NCI-H146 (cell line): ENCODE measurements around the gene FAF1.

Experiments used
- DNase-seq: peaks from one replicate; lab custom pipeline; 2025; lab: John Stamatoyannopoulos, UW

Gene FAF1

GRCh38 chr1:50633465-50633864, 326.6 kb downstream of the FAF1 start:
- peak; percentile 94 for DNase-seq

DNA sequence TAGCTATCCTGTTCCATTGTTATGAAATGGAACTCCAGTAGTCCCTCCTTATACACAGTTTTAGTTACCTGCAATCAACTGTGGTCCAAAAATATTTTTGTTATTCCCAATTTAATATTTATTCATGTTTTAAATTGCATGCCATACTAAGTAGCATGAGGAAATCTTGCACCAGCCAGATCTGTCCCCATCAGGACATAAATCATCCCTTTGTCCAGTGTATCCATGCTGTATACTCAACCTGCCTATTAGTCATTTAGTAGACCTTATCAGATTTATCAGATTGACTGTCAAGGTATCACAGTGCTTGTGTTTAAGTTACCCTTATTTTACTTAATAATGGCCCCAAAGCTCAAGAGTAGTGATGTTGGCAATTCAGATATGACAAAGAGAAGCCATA, 328.9 kb downstream of the FAF1 start:
- peak; percentile 62 for DNase-seq

- no peak for DNase-seq
Measured at GRCh38 chr1:50622259-50622658, 337.8 kb downstream of the FAF1 start.

DNA sequence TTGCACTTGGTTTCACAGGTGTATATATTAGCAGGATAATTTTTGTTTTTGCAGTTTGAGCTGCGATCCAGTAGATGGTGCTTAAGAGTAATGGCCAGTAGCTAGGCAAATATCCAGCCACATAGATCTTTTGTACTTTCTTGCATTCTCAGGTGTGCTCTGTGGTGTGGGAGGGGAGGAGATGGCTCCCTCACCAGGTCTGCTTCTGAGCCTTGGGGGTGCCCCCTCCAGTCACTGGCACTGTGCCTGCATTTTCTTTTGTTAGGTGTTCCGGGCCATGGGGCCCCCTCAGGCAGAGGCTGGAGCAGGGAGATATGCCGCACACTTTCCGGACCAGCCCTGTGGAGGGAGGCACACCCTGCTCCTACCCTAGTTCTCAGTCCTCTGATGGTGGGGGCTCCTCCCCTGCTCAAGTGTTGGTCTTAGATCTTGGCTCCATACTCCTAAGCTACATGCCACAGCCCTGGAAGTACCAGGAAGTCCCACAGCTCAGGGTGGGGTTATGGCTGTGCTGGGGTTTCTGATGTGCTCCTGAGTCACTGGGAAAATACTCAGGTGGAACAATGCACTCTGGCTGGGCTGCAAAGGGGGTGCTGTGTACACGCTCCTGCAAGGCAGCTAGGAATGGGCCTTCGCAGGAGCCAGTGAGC, 339.3 kb downstream of the FAF1 start:
- DNase-seq: peak; percentile 86

- DNase-seq: no peak
Measured at GRCh38 chr1:50615036-50615750, 344.9 kb downstream of the FAF1 start.

DNA sequence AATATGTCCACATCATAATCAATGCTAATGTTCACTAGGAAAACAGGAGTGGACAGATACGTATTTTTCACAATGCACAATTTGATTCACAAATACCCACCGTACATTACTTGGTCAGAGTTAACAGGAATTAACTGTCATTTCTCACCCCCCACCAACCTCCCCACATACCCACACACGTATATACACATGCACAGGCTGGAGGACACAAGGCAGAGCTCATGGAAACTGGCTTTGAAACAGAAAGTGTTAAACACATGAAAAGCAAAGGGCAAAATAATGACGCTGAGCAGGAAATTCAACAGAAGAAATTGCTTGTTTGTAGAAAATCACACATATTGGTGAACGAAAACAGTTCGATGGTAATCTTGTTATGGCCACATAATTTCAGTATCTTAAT, 348.4 kb downstream of the FAF1 start:
- DNase-seq: peak; percentile 65

DNA sequence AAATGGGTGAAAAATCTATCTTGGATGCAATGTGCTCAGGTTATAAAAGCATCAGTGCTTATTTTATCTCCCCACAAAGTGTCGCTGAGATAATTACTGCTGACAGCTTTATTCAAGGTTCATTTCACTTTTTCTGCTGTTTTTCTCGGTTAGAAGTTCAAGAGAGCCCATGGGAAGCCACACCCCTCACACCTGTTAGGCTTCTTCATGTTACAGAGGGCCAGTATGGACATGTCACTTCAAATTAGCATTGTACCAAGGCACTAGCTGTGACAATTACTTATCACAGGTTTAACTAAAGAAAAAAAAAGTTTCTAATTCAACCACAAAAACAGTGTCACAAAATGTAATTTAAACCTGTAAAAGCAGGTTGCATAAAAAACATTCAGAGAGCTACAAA, 349.5 kb downstream of the FAF1 start:
- peak; percentile 93 for DNase-seq

DNA sequence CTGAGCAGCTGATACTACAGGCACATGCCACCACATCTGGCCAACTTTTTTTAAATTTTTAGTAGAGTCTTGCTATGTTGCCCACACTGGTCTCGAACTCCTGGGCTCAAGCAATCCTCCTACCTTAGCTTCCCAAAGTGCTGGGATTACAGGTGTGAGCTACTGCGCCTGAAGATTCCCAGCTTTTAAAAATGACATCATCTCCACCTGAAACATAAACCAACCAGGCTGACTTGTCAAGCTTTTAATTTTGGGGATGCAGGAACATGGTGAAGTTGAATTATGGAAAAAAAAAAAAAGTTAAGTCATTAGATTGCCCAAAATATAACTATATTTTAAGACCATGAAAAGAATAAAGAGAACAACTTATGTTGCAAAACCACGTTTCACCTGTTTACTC, 350.6 kb downstream of the FAF1 start:
- DNase-seq: no peak

GRCh38 chr1:50605186-50605875, 354.7 kb downstream of the FAF1 start:
- peak; percentile 62 for DNase-seq

- DNase-seq: peak; percentile 17
Measured at GRCh38 chr1:50604580-50604979, 355.5 kb downstream of the FAF1 start.

DNA sequence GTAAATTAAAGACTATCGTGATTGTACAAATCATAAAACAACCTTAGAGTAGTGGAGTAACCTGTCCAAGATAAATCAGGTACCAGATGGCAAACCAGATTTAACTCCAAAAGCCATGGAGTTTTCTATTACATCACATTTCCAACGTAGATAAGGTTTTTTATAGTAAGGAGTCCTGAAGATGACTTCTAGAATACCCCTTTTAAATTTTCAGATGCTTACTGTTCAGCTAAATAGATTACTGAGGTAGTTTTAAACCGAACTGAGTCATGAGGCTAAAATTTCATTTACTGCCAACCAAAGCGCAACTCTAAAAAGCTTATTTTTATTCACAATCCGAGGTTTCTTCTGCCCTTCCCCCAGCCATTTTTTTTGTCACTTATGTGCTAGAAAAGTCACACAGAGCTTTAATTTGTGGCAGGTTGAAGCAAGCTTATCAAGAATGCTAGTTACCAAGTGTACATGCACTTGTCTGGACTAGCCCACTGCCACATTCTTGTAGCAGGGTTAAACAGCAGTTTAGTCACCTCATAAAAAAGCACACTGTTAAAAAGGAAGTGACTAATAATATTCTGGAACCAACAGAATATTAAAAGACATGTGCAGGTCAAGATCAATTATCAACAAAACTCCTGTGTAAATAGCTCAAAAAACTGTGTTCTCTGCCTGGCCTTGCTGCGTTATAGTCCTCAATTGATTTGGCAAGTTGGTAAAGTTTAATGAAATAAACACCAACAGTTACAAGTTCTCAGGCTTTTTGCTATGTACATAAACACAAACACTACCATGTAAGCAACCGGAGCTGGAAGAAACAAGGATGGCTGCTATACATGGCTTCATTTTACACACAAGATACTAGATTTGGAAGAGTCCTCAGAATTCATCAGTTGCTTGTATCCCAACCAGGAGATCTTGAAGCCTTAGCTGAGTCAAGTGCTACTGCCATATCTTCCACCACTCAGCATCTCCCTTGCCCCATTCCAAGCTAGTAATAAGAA, 356.5 kb downstream of the FAF1 start:
- peak; percentile 65 for DNase-seq

DNA sequence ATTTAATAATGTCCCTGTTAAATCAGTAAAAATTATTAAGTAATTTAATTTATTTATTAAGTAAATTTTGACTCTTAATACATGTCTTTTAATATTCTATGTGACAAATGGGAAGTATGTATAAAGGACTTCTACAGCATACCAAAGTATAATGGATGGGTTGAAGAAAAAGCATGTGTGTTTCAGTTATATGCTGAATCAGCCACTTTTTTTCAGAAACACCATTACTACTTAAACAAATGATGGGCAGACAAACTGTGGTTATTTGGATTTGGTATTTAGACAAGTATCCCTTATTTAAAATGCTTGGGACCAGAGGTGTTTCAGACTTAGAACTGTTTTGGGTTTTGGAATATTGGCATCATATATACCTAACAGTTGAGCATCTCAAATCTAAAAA, 360.5 kb downstream of the FAF1 start:
- no peak for DNase-seq

- DNase-seq: no peak
Measured at GRCh38 chr1:50595874-50596273, 364.2 kb downstream of the FAF1 start.

DNA sequence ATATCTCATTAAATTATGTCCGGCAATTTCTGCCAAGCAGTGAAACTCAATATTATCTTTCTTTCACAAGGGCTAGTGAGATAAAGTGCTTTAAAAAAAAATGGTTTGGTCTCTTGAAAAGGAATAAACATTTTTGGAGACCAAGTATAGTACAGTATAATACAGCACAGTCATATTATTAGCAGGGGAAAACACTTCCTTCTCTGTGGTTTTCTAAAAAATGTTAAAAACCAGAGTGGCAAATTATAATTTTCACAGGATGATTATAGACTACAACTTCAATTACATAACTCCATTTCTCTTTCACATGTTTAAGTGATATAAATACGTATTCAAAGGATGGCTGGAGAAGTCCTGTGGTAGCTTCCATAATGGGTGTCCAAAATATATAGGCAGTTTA, 366.6 kb downstream of the FAF1 start:
- no peak for DNase-seq

DNA sequence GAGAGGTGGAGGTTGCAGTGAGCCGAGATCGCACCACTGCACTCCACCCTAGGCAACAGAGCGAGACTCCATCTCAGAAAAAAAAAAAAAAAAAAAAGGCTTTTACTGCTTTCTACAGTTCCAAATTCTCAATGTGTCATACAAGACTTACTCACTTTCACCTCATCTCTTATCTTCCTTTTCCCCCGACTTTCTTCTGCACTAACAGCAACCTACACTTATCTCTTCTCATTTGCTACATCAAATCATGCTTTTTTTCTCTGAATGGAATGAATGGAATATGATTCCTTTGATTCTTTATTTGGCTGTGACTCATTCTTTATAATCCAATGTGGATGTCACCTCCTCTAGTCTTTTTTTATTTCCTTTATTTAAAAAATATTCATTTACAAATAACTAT, 368.5 kb downstream of the FAF1 start:
- no peak for DNase-seq

DNA sequence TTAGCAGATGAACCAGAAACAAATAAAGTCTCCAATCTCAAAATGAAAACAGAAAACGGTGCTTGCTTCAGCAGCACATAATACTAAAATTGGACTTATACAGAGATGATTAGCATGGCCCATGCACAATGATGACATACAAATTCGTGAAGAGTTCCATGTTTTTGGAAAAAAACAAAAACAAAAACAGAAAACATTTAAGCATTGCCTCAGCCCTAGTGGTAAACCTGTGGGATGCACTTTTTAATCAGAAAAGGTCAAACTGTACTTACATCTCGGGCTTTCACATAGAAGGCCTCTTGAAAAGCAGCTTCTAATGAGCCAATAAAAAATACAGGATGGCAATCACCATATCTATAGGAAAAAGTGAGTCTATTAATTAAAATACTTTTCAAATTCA, 377.7 kb downstream of the FAF1 start:
- no peak for DNase-seq

- DNase-seq: peak; percentile 62
Measured at GRCh38 chr1:50570066-50570468, 390.0 kb downstream of the FAF1 start.

- no peak for DNase-seq
Measured at GRCh38 chr1:50568782-50569181, 391.3 kb downstream of the FAF1 start.

GRCh38 chr1:50566405-50566804, 393.7 kb downstream of the FAF1 start:
- no peak for DNase-seq

DNA sequence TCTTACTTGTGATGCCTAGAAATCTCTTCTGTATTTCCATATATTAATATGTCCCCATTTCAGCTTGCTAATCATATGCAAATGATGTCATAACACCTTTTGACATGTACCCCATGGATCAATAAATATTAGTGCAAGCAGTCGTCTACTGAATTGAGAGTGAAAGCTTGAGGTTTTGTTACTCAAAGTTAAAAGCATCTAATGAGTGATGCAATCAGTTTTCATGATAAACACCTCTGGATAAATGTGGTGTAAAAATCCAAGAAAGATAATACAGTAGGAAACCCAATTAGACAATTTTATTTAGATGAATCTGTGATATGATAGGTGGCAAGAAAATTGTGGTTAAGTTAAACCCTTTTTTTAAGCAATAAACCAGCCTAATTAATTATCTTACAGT, 395.6 kb downstream of the FAF1 start:
- DNase-seq: no peak

DNA sequence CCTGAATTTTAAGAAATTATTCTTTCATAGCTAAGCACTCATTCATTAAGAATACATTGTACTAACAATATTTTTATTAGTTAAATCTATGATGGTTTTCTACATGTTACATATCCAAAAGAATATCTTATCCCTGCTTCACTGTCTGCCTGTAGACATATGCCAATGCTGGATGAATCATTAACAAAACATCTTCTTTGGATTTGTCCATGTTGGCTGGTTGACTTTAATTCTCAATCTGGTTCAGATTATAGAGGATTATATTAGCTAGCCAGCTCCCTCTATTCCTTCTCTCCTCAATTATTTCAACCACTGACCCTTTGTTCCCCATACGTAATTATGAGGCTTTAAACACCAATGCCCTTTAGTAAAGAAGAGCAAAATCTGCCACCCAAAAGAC, 398.0 kb downstream of the FAF1 start:
- no peak for DNase-seq

DNA sequence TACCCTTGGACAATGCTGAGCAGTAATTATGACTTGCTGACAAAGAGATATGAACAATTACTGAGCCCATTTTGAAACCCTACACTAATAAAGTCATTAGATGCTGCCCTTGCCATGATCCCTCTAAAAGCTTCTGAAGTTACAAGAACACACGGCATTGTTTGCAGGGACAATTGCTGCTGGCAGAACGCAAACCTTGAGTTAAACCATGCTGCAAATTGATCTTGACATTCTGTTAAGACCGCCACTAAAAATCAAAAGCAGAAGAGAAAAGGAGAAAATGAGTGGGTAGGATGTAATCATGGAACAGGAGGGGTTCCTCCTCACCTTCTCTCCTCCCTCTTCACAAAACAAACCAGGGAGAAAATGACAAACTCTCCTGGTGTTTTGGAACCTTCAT, 400.6 kb downstream of the FAF1 start:
- DNase-seq: peak; percentile 68
